ENCODE measurements around the gene SSTR3.

Gene SSTR3

DNA sequence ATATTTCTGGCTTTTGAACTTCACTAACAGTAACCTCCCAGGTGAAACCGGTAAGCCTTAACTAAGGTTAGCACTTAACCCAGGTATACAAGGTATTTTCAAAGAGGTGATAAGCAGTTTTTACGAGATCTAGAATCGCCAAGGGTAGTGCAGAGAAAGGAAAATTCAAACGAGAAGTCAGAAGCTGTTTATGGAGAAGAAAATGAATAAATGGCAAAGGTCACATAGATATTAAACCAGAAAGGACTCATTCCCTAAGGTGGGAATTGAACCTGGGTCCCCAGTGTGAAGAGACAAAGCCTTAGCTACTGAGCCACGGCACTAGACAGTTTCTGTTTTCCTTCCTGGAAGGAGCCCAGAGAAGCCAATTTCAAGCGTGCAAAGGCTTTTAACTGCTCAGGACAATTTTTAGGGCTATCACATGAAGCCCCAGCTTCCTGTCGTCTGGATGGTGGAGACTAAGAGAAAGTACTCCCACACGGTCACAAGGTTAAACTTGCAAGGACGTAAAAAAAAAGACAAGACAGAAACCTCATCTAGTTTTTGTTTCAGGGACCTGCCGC is 18.6 kb downstream of the SSTR3 start:
- DNase-seq: no peak

DNA sequence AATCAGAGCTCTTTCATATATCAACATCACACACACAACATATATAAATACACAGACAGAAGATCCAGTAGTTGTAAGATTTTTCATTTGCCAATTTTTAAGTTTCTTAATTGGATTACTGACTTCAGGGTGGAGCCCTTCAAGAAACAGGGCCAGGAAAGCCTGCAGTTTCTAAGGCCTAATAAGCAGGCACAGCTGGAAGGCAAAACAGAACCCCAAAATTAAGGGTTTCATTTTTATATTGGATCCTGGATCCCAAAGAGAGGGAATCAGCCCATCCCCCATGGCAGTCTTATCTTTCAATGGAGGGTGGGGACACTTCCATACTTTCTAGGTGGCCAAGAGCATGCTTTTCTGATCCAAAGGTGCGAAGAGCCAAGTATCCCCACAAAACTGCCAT is 19.5 kb downstream of the SSTR3 start:
- DNase-seq: no peak

GRCh38 chr22:37192204-37192603 is 20.1 kb downstream of the SSTR3 start:
- no peak for DNase-seq

- DNase-seq: no peak
These were observed 22.0 kb downstream of the SSTR3 start for GRCh38 chr22:37190262-37190780.

GRCh38 chr22:37188901-37189466 is 23.3 kb downstream of the SSTR3 start:
- no peak for DNase-seq

- no peak for DNase-seq
These were observed 24.2 kb downstream of the SSTR3 start, which contains the start of gene C1QTNF6 for GRCh38 chr22:37187891-37188761. C1QTNF6 (minus strand) TSS chr22:37188247; CDS start chr22:37188213, 34 bp downstream.

DNA sequence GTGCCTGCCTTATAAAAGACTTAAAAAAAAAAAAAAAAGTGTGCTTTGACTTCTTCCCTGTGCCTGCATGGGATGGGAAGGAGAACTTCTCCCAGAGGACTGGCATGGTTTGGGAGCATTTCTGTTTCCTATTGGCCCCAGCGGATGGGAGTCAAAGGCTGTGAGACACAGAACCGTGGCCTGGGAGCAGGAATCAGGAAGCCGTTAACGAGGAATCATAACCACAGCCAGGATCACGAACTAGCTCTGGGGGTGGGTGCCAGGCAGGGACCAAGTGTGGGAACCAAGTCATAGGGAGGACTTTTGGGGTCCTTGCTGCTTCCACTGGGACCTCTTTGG is 24.8 kb downstream of the SSTR3 start:
- no peak for DNase-seq

DNA sequence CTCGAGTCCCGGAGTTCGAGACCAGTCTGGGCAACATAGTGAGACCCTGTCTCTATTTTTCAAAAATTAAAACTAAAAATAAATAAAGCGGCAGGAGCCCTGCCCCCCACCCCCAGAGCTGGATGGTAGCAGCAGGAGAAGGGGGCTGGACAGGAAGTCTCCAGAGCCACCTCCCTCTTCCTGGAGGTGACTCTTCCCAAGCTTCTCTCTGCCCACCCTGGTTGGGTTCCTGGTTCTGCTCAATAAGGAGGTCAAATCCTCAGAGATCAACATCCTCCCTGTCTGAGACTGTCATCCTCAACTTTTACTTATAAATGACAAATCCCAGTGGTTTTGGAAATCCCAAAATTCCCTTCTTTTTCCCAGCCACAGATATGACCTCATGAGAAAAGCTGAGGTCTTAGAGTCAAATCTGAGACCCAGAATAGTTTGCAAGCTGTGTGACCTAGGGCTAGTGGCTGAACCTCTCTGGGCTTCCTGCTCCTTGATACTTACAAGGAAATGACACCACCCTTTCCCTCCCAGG is 25.2 kb downstream of the SSTR3 start:
- no peak for DNase-seq

DNA sequence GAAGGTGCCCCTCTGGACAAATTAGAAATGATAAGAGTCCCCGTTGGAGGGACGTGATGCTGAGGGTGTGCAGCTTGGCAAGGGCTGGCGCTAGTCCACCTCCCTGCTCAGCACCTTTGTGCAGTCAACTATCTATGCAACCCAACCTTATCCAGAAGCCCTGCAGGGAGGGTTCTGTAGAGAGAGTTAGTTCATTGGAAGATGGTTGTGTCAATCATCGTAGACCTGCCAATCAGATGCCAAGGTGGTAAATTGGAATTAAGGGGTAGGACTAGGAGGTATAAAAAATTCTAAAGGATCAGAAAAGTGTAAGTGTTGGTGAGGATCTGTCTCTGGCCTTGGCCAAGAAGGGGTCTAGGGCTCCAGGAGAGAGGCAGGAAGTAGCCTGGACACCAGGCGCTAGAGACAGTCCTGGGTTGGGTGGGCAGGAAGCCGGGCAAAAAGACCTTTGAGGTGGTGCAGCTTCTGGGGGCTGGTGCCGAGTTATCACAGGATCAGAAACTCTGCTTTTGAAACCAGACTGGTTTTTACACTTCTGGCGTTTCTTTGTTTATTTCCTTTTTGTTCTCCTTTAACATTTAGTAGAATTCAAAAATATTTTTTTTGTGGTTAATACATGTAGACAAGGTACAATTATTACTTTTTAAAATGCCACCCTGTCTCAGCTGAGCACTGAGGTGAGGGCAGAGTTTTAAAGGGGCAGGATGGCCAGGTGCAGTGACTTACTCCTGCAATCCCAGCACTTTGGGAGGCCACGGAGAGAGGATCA is 25.9 kb downstream of the SSTR3 start:
- no peak for DNase-seq

GRCh38 chr22:37185646-37186227 is 26.5 kb downstream of the SSTR3 start:
- no peak for DNase-seq

DNA sequence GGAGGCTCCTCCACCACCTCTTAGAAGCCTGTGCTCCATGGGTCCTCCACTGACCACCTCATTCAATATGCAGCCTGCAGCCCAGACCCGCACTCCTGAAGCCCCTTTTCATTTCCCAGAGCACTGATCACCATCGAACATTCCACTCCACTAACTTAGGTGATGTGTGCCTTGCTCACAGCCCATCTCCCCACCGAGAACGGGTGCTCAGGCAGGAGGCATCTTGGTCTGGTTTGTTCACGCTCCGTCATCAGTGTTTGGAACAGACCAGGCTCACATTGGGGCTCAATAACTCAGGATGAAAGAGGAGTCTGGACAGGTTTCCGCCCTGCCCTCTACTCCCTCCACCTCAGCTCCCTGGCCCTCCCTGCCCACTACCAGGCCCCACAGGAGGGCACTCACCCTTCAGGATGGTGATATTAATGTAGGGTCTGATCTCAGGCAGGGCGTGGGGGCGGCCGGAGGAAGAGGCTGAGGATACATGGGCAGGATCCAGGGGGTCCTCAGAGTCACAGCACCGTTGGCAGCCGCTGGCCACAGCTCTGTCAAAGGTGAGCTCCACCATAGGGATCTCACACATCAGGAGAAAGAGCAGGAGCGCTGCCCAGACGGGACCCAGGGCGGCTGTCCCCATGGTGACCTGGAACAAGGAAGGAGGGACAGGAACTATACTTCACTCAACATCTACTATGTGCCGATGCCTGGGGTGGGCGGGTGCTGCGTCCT is 27.3 kb downstream of the SSTR3 start:
- no peak for DNase-seq

GRCh38 chr22:37184380-37184755 is 27.9 kb downstream of the SSTR3 start:
- no peak for DNase-seq

DNA sequence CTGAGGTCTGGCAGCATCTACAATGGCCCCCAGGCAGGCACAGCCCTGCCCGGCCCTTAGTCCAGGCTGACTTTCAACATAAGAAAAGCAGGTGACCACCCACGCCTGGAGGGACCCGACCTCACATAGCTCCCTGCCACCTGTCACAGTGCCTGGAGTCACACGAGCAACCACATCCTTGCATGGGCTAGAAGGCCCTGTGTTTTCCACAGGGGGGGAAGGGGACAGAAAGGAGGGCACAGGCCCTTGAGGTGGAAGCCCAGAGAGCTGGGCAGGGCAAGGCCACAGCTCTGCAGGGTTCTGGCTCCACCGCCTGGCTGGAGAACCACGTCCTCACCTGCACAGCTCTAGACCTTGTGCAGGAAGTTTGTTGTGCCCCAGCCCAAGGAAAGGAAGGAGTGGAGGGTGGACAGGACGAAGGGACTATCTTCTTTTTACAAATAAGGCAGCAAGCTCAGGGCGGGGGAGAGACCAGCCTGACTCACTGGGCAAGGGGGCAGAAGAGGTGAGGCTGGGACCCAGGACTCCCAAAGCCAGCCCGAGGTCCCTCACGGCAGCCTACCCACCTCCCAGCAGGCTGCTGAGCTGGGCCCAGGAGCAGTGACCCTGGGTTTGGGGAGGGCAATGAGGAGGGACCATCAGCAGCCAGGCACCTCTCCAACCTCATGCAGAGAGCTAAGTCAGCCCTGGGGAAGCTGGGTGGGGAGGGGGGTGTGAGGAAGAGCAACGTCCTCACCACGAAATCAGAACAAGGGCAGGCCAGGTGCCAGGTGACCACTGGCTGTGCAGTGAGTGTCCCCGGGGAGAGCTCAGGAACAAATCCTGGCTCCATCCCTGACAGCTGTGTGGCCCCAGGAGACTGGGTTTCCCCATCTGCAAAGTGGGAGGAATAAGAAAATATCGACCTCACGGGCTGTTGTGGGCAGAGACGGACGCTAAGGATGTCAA is 28.6 kb downstream of the SSTR3 start:
- DNase-seq: no peak

- no peak for DNase-seq
These were observed 29.4 kb downstream of the SSTR3 start for GRCh38 chr22:37182949-37183245.

DNA sequence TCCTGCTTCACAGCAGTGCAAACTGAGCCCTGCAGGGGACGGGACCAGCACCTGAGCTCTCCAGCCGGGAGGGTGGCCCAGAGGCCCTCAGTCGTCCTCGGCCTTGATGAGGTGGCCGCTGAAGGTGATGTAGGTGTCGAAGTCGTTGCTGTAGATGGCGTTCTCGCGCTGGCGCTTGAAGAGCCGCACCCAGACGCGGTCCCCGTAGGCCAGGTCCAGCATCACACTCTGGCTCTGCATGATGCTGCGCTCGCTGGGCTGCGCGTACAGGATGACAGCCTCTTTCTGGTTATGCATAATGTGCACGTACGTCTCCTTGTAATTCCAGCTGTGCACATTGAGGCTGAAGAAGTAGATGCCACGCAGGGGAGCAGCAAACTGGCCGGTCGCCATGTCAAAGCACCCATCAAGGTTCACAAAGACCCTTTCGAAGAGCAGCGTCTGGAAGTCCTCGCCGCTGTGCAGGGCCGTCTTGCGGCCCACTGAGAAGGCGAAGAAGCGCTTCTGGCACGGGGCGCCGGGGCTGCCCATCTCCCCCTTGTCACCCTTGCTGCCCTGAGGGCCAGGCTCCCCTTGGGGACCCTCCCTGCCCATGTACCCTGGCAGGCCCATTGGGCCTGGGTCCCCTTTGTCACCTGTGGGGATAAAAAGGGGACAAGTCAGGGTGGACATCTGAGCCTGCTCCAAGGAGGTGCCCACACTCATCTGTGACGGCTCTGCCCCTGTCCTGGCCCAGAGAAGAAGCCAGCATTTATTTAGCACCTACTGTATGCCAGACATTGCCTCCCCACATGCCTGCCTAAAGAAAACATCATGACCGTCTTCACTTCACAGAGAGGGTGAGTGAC is 30.0 kb downstream of the SSTR3 start:
- no peak for DNase-seq

DNA sequence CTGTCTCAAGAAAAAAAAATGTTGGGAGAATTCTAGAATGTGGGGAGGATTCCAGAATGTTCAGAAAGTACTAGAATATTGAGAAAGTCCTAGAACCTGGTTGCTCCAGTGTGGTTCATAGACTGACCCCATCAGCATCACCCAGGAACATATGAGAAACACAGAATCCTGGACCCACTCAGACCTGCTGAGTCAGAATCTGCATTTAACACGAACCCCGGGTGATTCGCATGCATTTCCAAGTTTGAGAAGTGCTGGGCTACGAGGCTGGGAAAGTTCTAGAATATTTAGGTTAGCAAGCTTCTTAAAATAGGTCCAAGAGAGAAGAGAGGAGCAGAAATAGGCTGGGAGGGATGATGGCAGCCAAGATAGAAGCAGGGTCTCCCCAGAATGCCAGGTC is 30.6 kb downstream of the SSTR3 start:
- DNase-seq: no peak

DNA sequence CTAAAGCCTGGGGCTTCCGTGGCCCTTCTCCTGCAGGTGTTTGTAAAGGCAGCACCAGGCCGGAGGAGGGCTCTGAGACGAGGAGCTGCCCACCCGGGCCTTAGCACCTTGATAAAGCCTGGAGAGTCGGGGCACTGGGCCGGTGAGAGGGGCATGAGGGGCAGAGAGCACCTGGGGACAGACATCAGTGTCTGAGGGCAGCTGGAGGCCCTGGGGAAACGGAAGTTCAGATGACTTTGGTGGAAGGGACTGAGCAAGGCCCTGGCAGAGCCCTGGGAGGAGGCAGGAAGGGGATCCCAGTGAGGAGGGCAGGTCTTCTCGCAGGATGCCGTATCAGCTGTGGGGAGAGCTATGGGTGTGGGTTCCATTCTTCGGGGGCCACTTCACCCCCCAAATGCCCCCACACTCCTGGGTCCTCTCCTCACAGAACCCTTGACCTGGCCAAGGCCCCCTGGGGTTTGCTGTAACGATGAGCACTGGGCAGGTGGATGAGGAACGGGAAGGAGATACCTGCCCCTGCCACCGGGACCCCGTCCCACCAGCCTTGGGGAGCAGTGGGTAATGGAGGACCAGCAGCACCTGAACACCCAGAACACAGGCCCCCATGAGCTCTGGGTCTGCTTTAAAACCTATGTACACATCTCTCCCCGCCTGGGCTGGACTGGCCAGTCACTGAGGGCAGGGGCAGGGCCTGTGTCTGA is 31.6 kb downstream of the SSTR3 start:
- no peak for DNase-seq

- DNase-seq: no peak
These were observed 32.5 kb downstream of the SSTR3 start for GRCh38 chr22:37179622-37180420.

GRCh38 chr22:37179126-37179470 is 33.2 kb downstream of the SSTR3 start:
- DNase-seq: no peak

Measured in NCI-H146 (cell line).